Stimulated activated memory B cell treated with anti-CD40 and anti-IgM and Interleukin-4, amounts not matched to agents 10 μg/mL and 1 μg/mL and 100 μg/mL, for 72 hours (primary cell): ENCODE data around the gene PARD3B.

ENCODE experiments used
- ATAC-seq: fragments of 150-1000 bp; cut with Tn5 transposase; 2 replicates; pipeline ENCODE4 v1.10.0; 2021
- H3K27ac Mint-ChIP-seq: one replicate; pipeline ENCODE4 v1.8.0; 2022; ENCODE audit warnings: mild to moderate bottlenecking, mixed read lengths
- H3K27me3 Mint-ChIP-seq: one replicate; pipeline ENCODE4 v1.8.0; 2022; ENCODE audit warnings: mixed read lengths
- H3K36me3 Mint-ChIP-seq: one replicate; pipeline ENCODE4 v1.8.0; 2022; ENCODE audit warnings: mixed read lengths
- H3K4me1 Mint-ChIP-seq: one replicate; pipeline ENCODE4 v1.8.0; 2022; ENCODE audit warnings: mixed read lengths
- H3K4me3 Mint-ChIP-seq: one replicate; pipeline ENCODE4 v1.8.0; 2022; ENCODE audit warnings: mild to moderate bottlenecking, moderate library complexity, mixed read lengths
- H3K9me3 Mint-ChIP-seq: one replicate; pipeline ENCODE4 v1.8.0; 2022; ENCODE audit warnings: mixed read lengths

The PARD3B gene

GRCh38 chr2:204862809-204863208 is 317.5 kb downstream of the PARD3B start:
- Mint-ChIP-seq H3K4me1 (no peaks in the 10 kb centered on the region), H3K27ac (no peak overlapping the region), H3K27me3 (no peaks in the 10 kb centered on the region), H3K4me3 (no peak overlapping the region), H3K9me3 (no peaks in the 10 kb centered on the region), H3K36me3 (no peaks in the 10 kb centered on the region)
- ATAC-seq: no peak

- Mint-ChIP-seq H3K4me3 (no peak overlapping the region), H3K9me3 (no peaks in the 10 kb centered on the region), H3K27me3 (no peaks in the 10 kb centered on the region), H3K36me3 (no peaks in the 10 kb centered on the region), H3K27ac (no peak overlapping the region), H3K4me1 (no peaks in the 10 kb centered on the region)
- ATAC-seq: no peak
Observed at GRCh38 chr2:204863336-204863735, 318.1 kb downstream of the PARD3B start.

DNA sequence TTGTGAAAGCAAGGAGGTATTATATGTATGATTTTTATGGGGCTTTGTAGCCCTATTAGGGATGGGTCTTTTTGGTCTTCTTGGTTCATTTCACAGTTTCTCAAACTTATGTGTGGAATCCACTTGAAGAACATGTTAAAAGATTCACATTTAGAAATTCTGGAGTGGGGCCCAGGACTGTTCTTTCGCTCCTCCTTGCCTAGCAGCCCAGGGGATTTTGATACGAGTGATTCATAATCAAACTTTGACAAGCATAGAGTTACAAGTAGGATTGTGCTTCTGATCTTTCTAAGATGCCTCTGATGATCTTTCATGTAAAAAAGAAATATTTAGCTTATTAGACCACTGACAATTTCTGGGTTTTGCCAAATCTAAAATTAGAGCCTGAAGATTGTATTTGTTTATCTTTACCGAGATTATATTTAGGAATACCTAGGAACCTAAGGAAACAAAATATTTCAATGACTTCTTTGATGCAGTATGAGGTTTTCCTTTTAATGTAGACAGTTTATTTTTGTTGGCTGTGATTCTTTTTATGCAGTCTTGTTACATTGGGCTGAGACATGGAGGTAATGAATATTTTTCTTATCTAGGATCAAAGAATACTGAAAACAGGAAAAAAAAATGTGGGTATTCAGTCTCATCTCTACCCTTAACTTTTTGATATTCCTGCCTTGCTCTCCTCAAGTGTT is 324.0 kb downstream of the PARD3B start:
- no peak overlapping the region for H3K4me3 Mint-ChIP-seq
- H3K36me3 Mint-ChIP-seq: no peaks in the 10 kb centered on the region
- H3K9me3 Mint-ChIP-seq: peaks cover 2% of the 10 kb centered on the region
- ATAC-seq: no peak
- no peak overlapping the region for H3K27ac Mint-ChIP-seq
- H3K27me3 Mint-ChIP-seq: no peaks in the 10 kb centered on the region
- no peaks in the 10 kb centered on the region for H3K4me1 Mint-ChIP-seq

GRCh38 chr2:204870053-204870452 is 324.8 kb downstream of the PARD3B start:
- peaks cover 2% of the 10 kb centered on the region for H3K9me3 Mint-ChIP-seq
- no peak overlapping the region for H3K4me3 Mint-ChIP-seq
- no peak for ATAC-seq
- H3K27me3 Mint-ChIP-seq: no peaks in the 10 kb centered on the region
- H3K27ac Mint-ChIP-seq: no peak overlapping the region
- no peaks in the 10 kb centered on the region for H3K36me3 Mint-ChIP-seq
- H3K4me1 Mint-ChIP-seq: no peaks in the 10 kb centered on the region

DNA sequence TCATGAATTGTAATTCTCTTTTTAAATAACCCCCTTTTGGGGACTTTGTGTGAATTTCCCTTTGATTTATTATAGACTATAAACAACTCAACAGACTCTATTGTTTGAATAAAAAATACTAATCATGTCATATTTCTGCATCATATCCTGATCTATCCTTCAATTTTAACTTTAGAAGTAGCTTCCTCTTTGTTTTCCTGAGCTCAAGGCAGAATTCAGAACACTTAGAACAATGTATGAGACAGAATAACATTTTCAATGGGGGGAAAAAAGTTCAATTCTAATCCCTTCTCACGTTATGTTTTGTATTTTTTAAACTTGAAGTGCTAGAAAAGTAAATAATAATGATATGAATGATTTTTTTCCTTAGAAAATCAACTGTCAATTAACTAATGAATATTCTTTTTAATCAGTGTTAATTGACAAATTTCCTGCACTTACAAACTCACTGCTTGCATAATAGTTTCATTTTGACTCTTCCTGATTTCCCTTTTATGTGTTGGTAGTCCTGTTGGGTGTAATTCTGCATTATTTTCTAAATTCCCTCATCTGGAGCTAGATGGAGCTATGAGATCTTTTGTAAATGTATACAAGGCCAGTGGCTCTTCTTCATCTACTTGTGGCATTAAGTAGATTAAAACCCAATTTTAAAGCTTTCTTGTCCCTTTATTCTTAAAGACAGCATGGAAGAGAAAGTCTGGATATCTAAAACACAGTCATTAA is 326.1 kb downstream of the PARD3B start:
- no peaks in the 10 kb centered on the region for H3K36me3 Mint-ChIP-seq
- ATAC-seq: no peak
- no peaks in the 10 kb centered on the region for H3K27me3 Mint-ChIP-seq
- no peaks in the 10 kb centered on the region for H3K4me1 Mint-ChIP-seq
- no peak overlapping the region for H3K4me3 Mint-ChIP-seq
- H3K9me3 Mint-ChIP-seq: peaks cover 2% of the 10 kb centered on the region
- no peak overlapping the region for H3K27ac Mint-ChIP-seq

- Mint-ChIP-seq H3K36me3 (no peaks in the 10 kb centered on the region), H3K27me3 (no peaks in the 10 kb centered on the region), H3K27ac (no peak overlapping the region), H3K9me3 (peaks cover 2% of the 10 kb centered on the region), H3K4me3 (no peak overlapping the region), H3K4me1 (no peaks in the 10 kb centered on the region)
- ATAC-seq: no peak
Observed at GRCh38 chr2:204876311-204876710, 331.0 kb downstream of the PARD3B start.

GRCh38 chr2:204877691-204878090 is 332.4 kb downstream of the PARD3B start:
- Mint-ChIP-seq H3K4me3 (no peak overlapping the region), H3K27me3 (no peaks in the 10 kb centered on the region), H3K9me3 (peaks cover 2% of the 10 kb centered on the region), H3K36me3 (no peaks in the 10 kb centered on the region), H3K27ac (no peak overlapping the region), H3K4me1 (no peaks in the 10 kb centered on the region)
- no peak for ATAC-seq

GRCh38 chr2:204880928-204881327 is 335.7 kb downstream of the PARD3B start:
- no peaks in the 10 kb centered on the region for H3K27me3 Mint-ChIP-seq
- no peak overlapping the region for H3K4me3 Mint-ChIP-seq
- no peaks in the 10 kb centered on the region for H3K9me3 Mint-ChIP-seq
- H3K36me3 Mint-ChIP-seq: no peaks in the 10 kb centered on the region
- no peaks in the 10 kb centered on the region for H3K4me1 Mint-ChIP-seq
- ATAC-seq: no peak
- no peak overlapping the region for H3K27ac Mint-ChIP-seq

DNA sequence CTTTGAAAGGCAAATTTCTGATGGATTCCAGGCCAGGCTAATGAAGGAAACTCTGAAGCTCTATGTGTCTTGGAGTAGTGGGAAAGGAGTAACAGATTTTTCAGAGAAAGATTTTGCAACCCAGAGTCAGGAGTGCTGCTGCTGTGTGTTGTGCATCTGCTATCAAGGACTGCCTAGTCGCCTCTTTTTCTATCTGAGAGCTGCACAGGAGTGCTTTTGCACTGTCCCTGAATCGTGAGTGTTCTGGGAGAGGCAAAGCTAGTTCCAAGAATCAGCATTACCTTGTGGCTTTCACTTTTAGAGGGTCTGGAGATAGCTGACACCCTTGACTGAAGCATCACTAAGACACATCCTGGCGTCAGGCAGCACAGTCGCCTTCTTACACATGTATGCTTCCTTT is 336.4 kb downstream of the PARD3B start:
- H3K27me3 Mint-ChIP-seq: no peaks in the 10 kb centered on the region
- no peak overlapping the region for H3K27ac Mint-ChIP-seq
- no peak for ATAC-seq

DNA sequence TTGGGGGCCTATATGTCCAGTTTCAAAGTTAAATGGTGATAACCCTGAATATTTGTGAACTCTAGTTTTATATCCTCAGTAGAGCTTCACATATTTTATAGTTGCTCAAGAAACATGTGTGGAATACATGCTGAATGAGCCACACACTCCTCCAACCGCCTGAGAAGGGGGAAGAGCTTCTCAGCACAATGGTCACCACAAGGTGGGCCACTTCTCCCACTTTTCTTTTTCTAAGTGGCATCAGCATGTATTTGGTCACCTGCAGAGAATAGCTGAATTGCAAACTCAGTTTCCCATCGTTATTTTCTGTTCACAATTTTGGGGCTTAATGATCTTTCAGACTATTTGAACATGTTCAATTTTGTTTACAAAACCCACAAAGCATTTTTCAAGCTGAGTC is 340.5 kb downstream of the PARD3B start:
- no peaks in the 10 kb centered on the region for H3K9me3 Mint-ChIP-seq
- ATAC-seq: no peak
- no peaks in the 10 kb centered on the region for H3K27me3 Mint-ChIP-seq
- no peak overlapping the region for H3K4me3 Mint-ChIP-seq
- no peak overlapping the region for H3K27ac Mint-ChIP-seq
- H3K4me1 Mint-ChIP-seq: no peaks in the 10 kb centered on the region
- H3K36me3 Mint-ChIP-seq: no peaks in the 10 kb centered on the region

More for the DNA sequence above, 336.4 kb downstream of the PARD3B start:
- Mint-ChIP-seq H3K36me3 (no peaks in the 10 kb centered on the region), H3K4me3 (no peak overlapping the region), H3K9me3 (no peaks in the 10 kb centered on the region), H3K4me1 (no peaks in the 10 kb centered on the region)

DNA sequence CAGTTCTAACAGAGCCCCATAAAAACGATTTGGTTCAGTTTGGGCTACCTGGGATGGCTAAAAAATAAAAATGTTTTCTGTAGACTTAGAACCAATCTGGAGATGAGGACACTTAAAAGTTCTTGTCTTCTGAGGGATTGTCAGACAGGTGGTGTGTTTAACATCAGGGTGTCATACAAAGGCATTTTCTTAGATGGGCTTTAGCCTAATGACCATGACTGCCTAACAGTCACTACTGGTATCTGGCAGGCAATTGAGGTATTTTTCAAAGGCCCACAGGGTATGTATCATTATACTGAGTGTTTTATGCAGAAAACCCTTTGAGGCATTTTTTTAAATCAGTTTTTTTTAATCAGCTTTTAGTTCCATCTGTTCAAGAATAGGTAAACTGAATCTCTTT is 341.4 kb downstream of the PARD3B start:
- Mint-ChIP-seq H3K36me3 (no peaks in the 10 kb centered on the region), H3K4me1 (no peaks in the 10 kb centered on the region), H3K27ac (no peak overlapping the region), H3K9me3 (no peaks in the 10 kb centered on the region), H3K27me3 (no peaks in the 10 kb centered on the region), H3K4me3 (no peak overlapping the region)
- ATAC-seq: no peak

DNA sequence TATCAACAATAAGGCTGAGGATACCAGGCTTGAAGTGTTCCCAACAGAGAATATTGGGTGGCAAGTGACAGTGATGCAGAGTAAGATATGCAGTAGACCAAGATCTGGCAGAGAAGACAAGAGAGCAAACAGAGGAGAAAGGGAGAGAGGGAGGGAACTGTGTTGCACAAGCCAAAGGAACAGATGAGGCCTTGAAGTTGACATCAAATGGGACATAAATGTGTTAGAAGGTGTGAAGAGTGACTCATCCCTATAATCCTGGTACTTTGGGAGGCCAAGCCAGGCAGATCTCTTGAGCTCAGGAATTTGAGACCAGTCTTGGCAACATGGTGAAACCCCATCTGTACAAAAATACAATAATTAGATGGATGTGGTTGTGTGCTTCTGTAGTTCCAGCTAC is 342.9 kb downstream of the PARD3B start:
- Mint-ChIP-seq H3K36me3 (no peaks in the 10 kb centered on the region), H3K4me1 (no peaks in the 10 kb centered on the region), H3K9me3 (no peaks in the 10 kb centered on the region), H3K27ac (no peak overlapping the region), H3K4me3 (no peak overlapping the region), H3K27me3 (no peaks in the 10 kb centered on the region)
- ATAC-seq: no peak

DNA sequence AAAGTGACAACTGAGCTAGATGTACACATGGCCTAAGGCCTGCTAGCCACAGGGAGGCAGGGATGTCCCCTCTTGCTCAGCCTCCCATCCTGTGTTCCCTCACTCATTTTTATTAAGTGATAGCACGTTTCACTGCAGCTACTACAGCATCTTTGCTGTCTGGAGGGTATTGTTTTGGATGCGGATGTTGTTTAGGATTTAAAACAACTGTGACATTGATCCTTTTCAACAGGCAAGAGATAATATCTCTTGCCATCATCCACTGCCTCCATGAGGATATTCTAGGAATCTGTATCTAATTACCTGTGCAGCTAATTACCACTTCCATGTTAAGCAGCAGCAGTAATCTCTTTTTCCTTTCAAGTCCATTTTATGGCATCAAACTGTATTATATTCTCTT is 345.4 kb downstream of the PARD3B start:
- H3K36me3 Mint-ChIP-seq: no peaks in the 10 kb centered on the region
- no peaks in the 10 kb centered on the region for H3K4me1 Mint-ChIP-seq
- H3K4me3 Mint-ChIP-seq: no peak overlapping the region
- H3K27ac Mint-ChIP-seq: no peak overlapping the region
- no peaks in the 10 kb centered on the region for H3K27me3 Mint-ChIP-seq
- no peak for ATAC-seq
- no peaks in the 10 kb centered on the region for H3K9me3 Mint-ChIP-seq

- no peaks in the 10 kb centered on the region for H3K36me3 Mint-ChIP-seq
- H3K27me3 Mint-ChIP-seq: no peaks in the 10 kb centered on the region
- H3K27ac Mint-ChIP-seq: no peak overlapping the region
- no peaks in the 10 kb centered on the region for H3K4me1 Mint-ChIP-seq
- no peak for ATAC-seq
- no peak overlapping the region for H3K4me3 Mint-ChIP-seq
- H3K9me3 Mint-ChIP-seq: no peaks in the 10 kb centered on the region
Observed at GRCh38 chr2:204891739-204892138, 346.5 kb downstream of the PARD3B start.

DNA sequence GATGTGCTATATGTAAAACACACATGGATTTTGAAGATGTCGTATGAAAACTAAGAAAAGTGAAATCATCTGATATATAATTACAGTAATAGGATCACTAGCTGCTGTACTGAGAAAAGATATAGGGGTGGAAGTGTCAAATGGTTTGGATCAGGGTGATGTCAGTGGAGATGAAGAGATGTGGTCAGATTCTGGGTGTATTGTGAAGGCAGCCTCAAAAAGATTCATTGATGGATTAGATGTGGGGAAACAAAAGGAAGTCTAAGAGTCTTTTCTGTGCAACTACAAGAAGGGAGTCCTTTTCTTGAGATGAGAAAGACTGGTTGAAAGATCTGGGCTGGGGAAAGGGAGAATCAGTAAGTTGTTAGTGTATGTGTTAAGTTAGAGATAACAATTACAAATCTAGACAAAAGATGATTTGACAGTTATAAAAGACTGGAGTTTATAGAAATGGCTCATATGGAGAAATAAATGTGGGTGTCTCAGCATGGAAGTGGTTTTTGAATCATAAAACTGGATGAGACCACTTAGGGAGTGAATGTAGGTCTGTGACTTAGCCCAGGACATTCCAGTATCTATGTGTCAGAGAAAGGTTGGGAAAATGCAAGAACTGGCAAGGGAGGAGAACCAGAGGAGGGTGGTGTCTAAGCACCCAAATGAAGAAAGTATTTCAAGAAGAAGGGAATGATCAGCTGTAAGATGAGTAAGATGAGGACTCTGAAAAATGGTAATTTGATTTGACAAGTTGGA is 347.4 kb downstream of the PARD3B start:
- Mint-ChIP-seq H3K36me3 (no peaks in the 10 kb centered on the region), H3K9me3 (no peaks in the 10 kb centered on the region), H3K4me3 (no peak overlapping the region), H3K27me3 (no peaks in the 10 kb centered on the region), H3K4me1 (no peaks in the 10 kb centered on the region), H3K27ac (no peak overlapping the region)
- ATAC-seq: no peak

- Mint-ChIP-seq H3K4me3 (no peak overlapping the region), H3K27me3 (no peaks in the 10 kb centered on the region), H3K9me3 (peaks cover 11% of the 10 kb centered on the region), H3K27ac (no peak overlapping the region), H3K36me3 (peaks cover 6% of the 10 kb centered on the region), H3K4me1 (peaks cover 6% of the 10 kb centered on the region)
- no peak for ATAC-seq
Observed at GRCh38 chr2:204896146-204896545, 350.9 kb downstream of the PARD3B start.
